OCI-LY1 (cell line): Measurements from ENCODE around the gene PLAC8.

Experiments used
- H2AFZ ChIP-seq: fragments of 200-600 bp; sonication (generic), shearing (Covaris generic); 2 replicates; pipeline ENCODE4 v1.6.0; 2014; ENCODE audit warnings: antibody characterized with exemption, mild to moderate bottlenecking, low read length
- H3F3A ChIP-seq: fragments of 200-600 bp; sonication (generic), shearing (Covaris generic); 2 replicates; pipeline ENCODE4 v1.6.0; 2014; ENCODE audit warnings: mild to moderate bottlenecking, antibody characterized with exemption, low read length, moderate library complexity; ENCODE audit not compliant: insufficient read depth
- H3K27ac ChIP-seq: fragments of 200-600 bp; sonication (generic); 2 replicates; pipeline ENCODE4 v1.5.1; 2014; ENCODE audit warnings: low read length, mixed run types, mild to moderate bottlenecking, low read depth; ENCODE audit not compliant: poor library complexity, severe bottlenecking
- H3K27me3 ChIP-seq: fragments of 200-600 bp; sonication (generic); 2 replicates; pipeline ENCODE4 v1.6.0; 2014; ENCODE audit warnings: antibody characterized with exemption, mild to moderate bottlenecking, low read length, moderate library complexity; ENCODE audit not compliant: insufficient read depth
- H3K36me3 ChIP-seq: fragments of 200-600 bp; sonication (generic); 2 replicates; pipeline ENCODE4 v1.6.1; 2014; ENCODE audit warnings: mild to moderate bottlenecking, antibody characterized with exemption, low read length, moderate library complexity, mixed read lengths; ENCODE audit not compliant: insufficient read depth
- H3K4me1 ChIP-seq: fragments of 200-600 bp; sonication (generic); 2 replicates; pipeline ENCODE4 v1.5.1; 2014; ENCODE audit warnings: mild to moderate bottlenecking, low read length, moderate library complexity; ENCODE audit not compliant: insufficient read depth, severe bottlenecking
- H3K4me2 ChIP-seq: fragments of 200-600 bp; sonication (generic), shearing (Covaris generic); 2 replicates; pipeline ENCODE4 v1.6.1; 2014; ENCODE audit warnings: low read length
- H3K4me3 ChIP-seq: fragments of 200-600 bp; sonication (generic); 2 replicates; pipeline ENCODE4 v1.5.1; 2014; ENCODE audit warnings: low read length, low read depth, mild to moderate bottlenecking, mixed read lengths; ENCODE audit not compliant: poor library complexity, severe bottlenecking
- H3K79me2 ChIP-seq: fragments of 200-600 bp; shearing (Covaris generic); 2 replicates; pipeline ENCODE4 v1.6.1; 2016; ENCODE audit warnings: mixed run types, low read length, mixed read lengths; ENCODE audit not compliant: insufficient read depth
- H3K9ac ChIP-seq: fragments of 200-600 bp; sonication (generic), shearing (Covaris generic); 2 replicates; pipeline ENCODE4 v1.6.1; 2014; ENCODE audit warnings: mild to moderate bottlenecking, low read length, mixed read lengths
- H3K9me2 ChIP-seq: fragments of 200-600 bp; sonication (generic), shearing (Covaris generic); 2 replicates; pipeline ENCODE4 v1.6.1; 2014; ENCODE audit warnings: low read depth, mild to moderate bottlenecking, low read length, mixed read lengths
- H3K9me3 ChIP-seq: fragments of 200-600 bp; shearing (Covaris generic); 2 replicates; pipeline ENCODE4 v1.6.1; 2014; ENCODE audit warnings: low read length, mixed read lengths
- H4K20me1 ChIP-seq: fragments of 200-600 bp; sonication (generic), shearing (Covaris generic); 2 replicates; pipeline ENCODE4 v1.6.0; 2016; ENCODE audit warnings: mild to moderate bottlenecking, low read length; ENCODE audit not compliant: insufficient read depth
- CTCF ChIP-seq: fragments of 200-600 bp; sonication (generic), shearing (Covaris generic); IDR thresholded peaks from 2 replicates; pipeline ENCODE4 v1.5.1; 2017; ENCODE audit warnings: mild to moderate bottlenecking, antibody characterized with exemption, low read length, moderate library complexity, mixed read lengths
- EZH2 ChIP-seq: fragments of 200-600 bp; sonication (generic), shearing (Covaris generic); IDR thresholded peaks from 2 replicates; pipeline ENCODE4 v1.8.0; 2017; ENCODE audit warnings: borderline replicate concordance, mixed run types, mild to moderate bottlenecking, antibody characterized with exemption, low read length, moderate library complexity, mixed read lengths

The PLAC8 gene

GRCh38 chr4:83132065-83132464 is 17.5 kb upstream of the PLAC8 start:
- Histone ChIP-seq H3F3A (no peaks in the 10 kb centered on the region), H3K27me3 (no peaks in the 10 kb centered on the region), H3K36me3 (no peaks in the 10 kb centered on the region; the same call in 1 of the 2 replicates), H3K4me1 (no peaks in the 10 kb centered on the region), H3K9me2 (no peaks in the 10 kb centered on the region), H3K4me2 (no peak overlapping the region), H3K9ac (no peak overlapping the region), H3K79me2 (no peaks in the 10 kb centered on the region), H3K9me3 (no peaks in the 10 kb centered on the region), H4K20me1 (no peaks in the 10 kb centered on the region), H3K27ac (no peak overlapping the region), H2AFZ (no peak overlapping the region), H3K4me3 (no peak overlapping the region)
- TF ChIP-seq CTCF: no peak
- no peak for TF ChIP-seq EZH2

GRCh38 chr4:83129264-83129663 is 14.7 kb upstream of the PLAC8 start:
- Histone ChIP-seq H3K27ac (no peak overlapping the region), H3K36me3 (no peaks in the 10 kb centered on the region), H3K27me3 (no peaks in the 10 kb centered on the region), H3K79me2 (no peaks in the 10 kb centered on the region), H2AFZ (no peak overlapping the region), H3F3A (no peaks in the 10 kb centered on the region), H3K9me3 (no peaks in the 10 kb centered on the region), H3K4me1 (no peaks in the 10 kb centered on the region), H4K20me1 (no peaks in the 10 kb centered on the region), H3K4me3 (no peak overlapping the region), H3K4me2 (no peak overlapping the region), H3K9ac (no peak overlapping the region), H3K9me2 (no peaks in the 10 kb centered on the region)
- TF ChIP-seq EZH2 (no peak), CTCF (no peak)

- Histone ChIP-seq H3K4me1 (no peaks in the 10 kb centered on the region), H2AFZ (no peak overlapping the region), H3K9ac (no peak overlapping the region), H3F3A (no peaks in the 10 kb centered on the region), H3K9me2 (no peaks in the 10 kb centered on the region), H4K20me1 (no peaks in the 10 kb centered on the region), H3K36me3 (no peaks in the 10 kb centered on the region), H3K27me3 (no peaks in the 10 kb centered on the region), H3K79me2 (no peaks in the 10 kb centered on the region), H3K4me2 (no peak overlapping the region), H3K9me3 (no peaks in the 10 kb centered on the region), H3K4me3 (no peak overlapping the region), H3K27ac (no peak overlapping the region)
- TF ChIP-seq EZH2 (no peak), CTCF (no peak)
Measured at GRCh38 chr4:83128240-83128929, 13.9 kb upstream of the PLAC8 start.
